Subcutaneous adipose tissue (tissue), 4 donors: ENCODE data around the gene ARPC2. TPM values are rescaled to one million over a fixed set of nuclear protein-coding genes. Genes with fewer than 3 reads are reported as not detected.

Experiments used
- CTCF ChIP-seq: fragments of 450-650 bp; IDR thresholded peaks from one replicate; pipeline ENCODE4 v1.5.1; 2016; ENCODE audit warnings: low read depth, mild to moderate bottlenecking, control low read depth, antibody characterized with exemption, moderate library complexity
- total RNA-seq, 4 donors: library from RNA; depleted of rRNA; stranded (reverse); fragments of >200 nt; gene quantifications; one replicate each; pipeline ENCODE4 v1.1.0, GENCODE V29; 2016

The ARPC2 gene
- 100 to 1,000 TPM; 273 to 501 (median 341) TPM for total RNA-seq

DNA sequence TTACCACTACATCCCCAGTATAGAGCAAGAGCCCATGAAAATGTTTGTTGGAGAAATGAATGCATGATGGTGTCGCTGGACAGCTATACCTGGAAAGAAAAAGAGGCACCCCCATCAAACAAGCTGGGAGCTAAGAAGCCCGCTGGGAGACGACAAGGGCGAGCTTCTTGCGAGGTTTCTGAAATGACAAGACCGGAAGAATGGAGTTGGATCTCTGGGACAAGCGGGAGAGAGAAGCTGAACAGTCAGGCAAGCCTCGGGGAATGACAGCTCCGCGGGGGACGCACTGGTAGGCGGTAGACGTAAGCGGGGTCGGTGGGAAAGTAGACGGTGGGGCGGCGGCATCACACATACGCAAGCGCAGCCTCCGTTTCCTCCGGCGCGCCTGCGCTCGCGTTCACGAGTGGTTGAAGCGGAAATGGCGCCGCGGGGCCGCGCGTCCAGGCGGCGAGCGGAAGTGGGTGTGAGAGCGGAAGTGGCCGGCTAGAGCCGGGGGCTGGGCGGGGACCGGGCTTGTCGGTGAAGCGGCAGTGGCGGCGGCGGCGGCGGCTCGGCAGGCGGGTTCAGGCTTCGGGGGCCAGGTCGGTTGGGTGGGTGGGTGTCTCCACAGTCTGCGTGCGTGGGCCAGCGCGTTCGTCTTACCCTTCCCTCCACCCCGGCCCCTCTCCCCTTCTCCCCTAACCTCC lies at the start of gene ARPC2:
Gene ARPC2 (plus strand): TSS at position 516 of the 686 bp plus-strand sequence. CDS start 282 bp downstream, outside the sequence.
- no peak for TF ChIP-seq CTCF

GRCh38 chr2:218168016-218168415 lies 49.0 kb upstream of the ARPC2 start:
- no peak for TF ChIP-seq CTCF

DNA sequence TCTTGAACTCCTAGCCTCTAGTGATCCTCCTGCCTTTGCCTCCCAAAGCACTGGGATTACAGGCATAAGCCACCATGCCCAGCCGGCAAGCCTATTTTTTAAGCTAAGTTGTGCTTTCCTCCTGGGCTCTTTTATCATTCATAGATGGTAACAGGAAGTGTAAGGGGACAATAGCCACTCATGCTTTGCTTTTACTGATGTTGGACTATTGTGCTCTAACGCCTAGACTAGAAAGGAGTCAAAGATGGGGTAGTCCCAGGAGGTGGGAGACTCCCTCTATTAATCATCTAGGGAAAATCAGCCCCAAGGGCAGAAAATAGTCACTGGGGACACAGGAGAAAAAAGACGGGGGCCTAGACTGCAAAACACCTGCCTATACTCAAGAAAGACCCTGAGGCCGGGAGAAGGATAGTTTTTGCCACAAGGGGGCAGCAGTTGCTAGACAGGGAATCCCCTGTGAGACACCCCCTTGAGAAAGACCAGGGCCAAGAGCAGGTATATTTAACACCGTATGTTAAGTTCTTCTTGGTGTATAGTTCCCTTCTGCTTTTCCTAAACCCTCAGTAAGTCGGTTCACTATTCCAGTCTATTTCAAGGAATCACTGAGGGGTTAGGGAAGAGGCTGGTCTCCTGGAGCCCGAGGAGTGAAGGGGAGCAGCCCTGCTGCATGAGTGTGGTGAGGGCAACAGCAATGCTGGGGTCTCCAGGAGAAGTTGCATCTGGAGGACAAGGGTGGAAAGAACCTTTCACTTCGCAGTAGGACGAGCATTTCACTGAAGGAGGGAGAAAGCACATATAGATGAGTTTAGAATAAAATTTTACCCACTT lies 48.1 kb upstream of the ARPC2 start:
- no peak for TF ChIP-seq CTCF

DNA sequence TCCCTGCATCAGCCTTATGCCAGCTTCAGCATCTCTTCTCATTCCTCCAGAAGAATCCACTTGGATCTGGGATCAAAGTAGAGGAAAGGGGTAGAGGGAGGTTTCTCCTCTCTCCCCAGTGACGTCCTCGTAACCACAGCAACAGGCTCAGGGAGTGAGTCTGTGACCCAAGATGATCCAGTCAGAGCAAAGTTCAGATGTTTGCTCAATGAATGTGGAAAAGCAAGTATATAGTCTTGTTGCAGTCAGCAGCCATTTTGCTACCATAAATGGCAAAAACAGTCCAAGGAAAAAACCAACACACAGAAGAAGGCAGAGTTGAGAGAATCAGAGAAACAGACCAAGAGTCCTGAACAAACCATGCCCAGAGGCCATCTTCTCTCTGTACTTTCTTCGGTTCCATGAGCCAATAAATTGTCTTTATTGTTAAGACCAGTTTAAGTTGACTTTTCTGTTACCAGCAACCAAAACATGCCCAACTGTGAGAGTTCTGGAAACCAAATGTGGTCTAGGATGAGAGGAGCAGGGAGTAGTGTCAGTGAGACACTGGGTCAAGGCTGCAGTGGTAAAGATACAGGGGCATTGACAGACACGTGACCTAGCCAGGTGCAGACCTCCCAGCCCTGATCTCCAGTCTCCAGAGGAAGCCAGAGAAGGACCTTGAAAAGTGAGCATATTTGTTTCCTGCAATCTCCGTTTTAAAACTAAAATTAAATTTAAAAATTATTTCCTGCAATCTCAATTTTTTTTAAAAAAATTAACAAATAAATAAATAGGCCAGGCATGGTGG lies 47.0 kb upstream of the ARPC2 start:
- no peak for TF ChIP-seq CTCF

GRCh38 chr2:218172845-218173244 lies 44.1 kb upstream of the ARPC2 start:
- no peak for TF ChIP-seq CTCF

GRCh38 chr2:218179782-218180181 lies 37.2 kb upstream of the ARPC2 start:
- TF ChIP-seq CTCF = no peak
